ENCODE results near the gene SMARCC2.

- no peak for TF ChIP-seq EZH2 (optimal IDR thresholded peaks at IDR 0.05; ENCODE audit: low read depth, low read length)
- TF ChIP-seq CTCF (IDR thresholded peaks at IDR 0.05; ENCODE audit: low read length): no peak
- TF ChIP-seq EZH2phosphoT487 (IDR thresholded peaks at IDR 0.05; ENCODE audit: low read length): no peak
Measured at GRCh38 chr12:56153678-56154065, 35.6 kb downstream of the SMARCC2 start.

Data from MM.1S (cell line).